Epithelial cell of esophagus (primary cell): Measurements from ENCODE around the gene DNAAF8.

Experiments
- DNase-seq: peaks from one replicate; pipeline ENCODE4 v3.0.0; 2010; ENCODE audit warnings: low read depth
- H3K4me3 ChIP-seq: 2 replicates; pipeline ENCODE4 v1.5.1; 2011; ENCODE audit warnings: mild to moderate bottlenecking, low read length, control low read depth
- TF ChIP-seq, protein P1 (sequence below): IDR thresholded peaks from 2 replicates; pipeline ENCODE4 v1.5.1; 2011; ENCODE audit warnings: low read depth, mild to moderate bottlenecking, low read length, control low read depth, inconsistent platforms; ENCODE audit not compliant: insufficient read depth; ENCODE audit errors: missing control alignments

The DNAAF8 gene

GRCh38 chr16:4790261-4790660, 55.9 kb downstream of the DNAAF8 start:
- no peak overlapping the region for H3K4me3 ChIP-seq
- DNase-seq: no peak
- TF ChIP-seq, protein P1, sequence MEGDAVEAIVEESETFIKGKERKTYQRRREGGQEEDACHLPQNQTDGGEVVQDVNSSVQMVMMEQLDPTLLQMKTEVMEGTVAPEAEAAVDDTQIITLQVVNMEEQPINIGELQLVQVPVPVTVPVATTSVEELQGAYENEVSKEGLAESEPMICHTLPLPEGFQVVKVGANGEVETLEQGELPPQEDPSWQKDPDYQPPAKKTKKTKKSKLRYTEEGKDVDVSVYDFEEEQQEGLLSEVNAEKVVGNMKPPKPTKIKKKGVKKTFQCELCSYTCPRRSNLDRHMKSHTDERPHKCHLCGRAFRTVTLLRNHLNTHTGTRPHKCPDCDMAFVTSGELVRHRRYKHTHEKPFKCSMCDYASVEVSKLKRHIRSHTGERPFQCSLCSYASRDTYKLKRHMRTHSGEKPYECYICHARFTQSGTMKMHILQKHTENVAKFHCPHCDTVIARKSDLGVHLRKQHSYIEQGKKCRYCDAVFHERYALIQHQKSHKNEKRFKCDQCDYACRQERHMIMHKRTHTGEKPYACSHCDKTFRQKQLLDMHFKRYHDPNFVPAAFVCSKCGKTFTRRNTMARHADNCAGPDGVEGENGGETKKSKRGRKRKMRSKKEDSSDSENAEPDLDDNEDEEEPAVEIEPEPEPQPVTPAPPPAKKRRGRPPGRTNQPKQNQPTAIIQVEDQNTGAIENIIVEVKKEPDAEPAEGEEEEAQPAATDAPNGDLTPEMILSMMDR: no peak

GRCh38 chr16:4790871-4791270, 56.5 kb downstream of the DNAAF8 start:
- TF ChIP-seq, protein P1: no peak
- no peak overlapping the region for H3K4me3 ChIP-seq
- DNase-seq: no peak

DNA sequence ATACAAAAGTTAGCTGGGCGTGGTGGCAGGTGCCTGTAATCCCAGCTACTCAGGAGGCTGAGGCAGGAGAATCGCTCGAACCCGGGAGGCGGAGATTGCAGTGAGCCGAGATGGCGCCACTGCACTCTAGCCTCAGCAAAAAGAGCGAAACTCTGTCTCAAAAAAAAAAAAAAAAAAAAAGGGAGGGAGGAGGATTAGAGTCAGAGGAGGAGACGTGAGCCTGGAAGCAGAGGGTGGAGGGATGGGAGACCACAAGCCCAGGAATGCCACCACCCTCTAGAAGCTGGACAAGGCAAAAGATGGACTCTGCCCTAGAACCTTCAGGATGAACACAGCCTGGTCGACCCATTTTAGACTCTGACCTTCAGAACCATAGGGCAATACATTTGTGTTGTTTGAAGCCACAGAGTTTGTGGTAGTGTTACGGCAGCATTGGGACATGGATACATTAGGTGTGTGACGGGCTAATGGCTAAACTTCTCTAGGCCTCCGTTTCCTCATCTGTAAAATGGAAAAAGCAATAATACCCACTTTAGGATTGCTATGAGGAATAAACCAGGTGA, 58.7 kb downstream of the DNAAF8 start:
- DNase-seq: no peak
- no peak overlapping the region for H3K4me3 ChIP-seq
- TF ChIP-seq, protein P1: no peak

DNA sequence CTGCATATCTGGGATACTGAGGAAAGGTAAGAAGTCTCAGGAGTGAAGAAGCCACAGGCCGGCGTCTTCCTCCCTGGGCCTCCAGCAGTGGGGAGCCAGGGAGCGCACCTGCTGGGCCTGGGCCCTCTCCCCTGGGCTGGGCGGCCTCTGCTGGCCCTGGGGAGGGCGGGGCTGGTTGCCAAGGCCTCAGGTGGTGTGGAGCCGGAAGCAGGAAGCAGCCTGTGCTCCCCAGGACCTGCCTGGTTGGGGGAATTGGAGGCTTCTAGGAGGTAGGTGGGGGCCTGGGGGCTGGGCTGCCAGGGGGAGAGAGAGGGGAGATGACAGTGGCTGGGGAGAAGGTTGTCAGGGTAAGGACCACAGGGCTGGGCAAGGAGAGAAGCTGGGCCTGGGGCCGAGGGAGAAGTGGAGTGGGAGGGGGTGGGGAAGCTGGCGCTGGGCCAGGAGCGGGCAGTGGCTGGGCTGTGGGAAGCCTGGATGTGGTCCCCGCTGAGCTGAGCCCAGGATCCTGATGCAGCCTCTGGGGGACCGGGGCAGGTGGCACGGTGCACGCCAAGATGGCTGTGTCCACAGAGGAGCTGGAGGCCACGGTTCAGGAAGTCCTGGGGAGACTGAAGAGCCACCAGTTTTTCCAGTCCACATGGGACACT, 61.0 kb downstream of the DNAAF8 start, which contains the start of gene SMIM22:
TSS of gene SMIM22 (plus strand) at position 189 of the 647 bp plus-strand sequence. CDS start at position 555, 366 bp downstream.
- H3K4me3 ChIP-seq: peak within 1 kb of the TSS; percentile 11
- TF ChIP-seq, protein P1: no peak
- no peak for DNase-seq

DNA sequence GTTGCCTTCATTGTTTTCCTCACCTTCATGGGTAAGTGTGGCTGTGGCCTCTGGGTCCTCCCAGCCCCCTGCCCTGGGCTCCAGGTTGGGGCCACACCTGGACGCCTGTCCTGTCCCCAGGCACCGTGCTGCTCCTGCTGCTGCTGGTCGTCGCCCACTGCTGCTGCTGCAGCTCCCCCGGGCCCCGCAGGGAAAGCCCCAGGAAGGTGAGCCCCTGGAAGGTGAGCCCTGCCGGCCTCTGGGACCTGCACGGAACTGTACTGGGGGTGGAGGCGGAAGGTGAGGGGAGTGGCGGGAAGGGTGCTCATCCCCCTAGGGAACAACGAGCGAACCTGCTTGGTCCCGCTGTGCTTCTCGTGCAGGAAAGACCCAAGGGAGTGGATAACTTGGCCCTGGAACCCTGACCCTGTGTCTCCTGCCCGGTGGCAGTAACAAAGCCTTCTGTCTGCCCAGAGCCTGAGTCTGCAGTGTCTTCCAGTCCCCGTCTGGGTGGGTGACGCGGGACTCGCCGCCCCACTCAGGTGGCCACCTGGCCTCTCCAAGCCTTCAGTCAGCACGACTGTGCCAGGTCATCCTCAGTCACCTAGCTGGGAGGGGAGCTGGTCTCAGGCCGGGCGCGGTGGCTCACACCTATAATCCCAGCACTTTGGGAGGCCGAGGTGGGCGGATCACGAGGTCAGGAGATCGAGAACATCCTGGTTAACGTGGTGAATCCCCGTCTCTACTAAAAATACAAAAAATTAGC, 61.7 kb downstream of the DNAAF8 start:
- DNase-seq: no peak
- TF ChIP-seq, protein P1: no peak
- H3K4me3 ChIP-seq: peak overlapping the region; percentile 11

DNA sequence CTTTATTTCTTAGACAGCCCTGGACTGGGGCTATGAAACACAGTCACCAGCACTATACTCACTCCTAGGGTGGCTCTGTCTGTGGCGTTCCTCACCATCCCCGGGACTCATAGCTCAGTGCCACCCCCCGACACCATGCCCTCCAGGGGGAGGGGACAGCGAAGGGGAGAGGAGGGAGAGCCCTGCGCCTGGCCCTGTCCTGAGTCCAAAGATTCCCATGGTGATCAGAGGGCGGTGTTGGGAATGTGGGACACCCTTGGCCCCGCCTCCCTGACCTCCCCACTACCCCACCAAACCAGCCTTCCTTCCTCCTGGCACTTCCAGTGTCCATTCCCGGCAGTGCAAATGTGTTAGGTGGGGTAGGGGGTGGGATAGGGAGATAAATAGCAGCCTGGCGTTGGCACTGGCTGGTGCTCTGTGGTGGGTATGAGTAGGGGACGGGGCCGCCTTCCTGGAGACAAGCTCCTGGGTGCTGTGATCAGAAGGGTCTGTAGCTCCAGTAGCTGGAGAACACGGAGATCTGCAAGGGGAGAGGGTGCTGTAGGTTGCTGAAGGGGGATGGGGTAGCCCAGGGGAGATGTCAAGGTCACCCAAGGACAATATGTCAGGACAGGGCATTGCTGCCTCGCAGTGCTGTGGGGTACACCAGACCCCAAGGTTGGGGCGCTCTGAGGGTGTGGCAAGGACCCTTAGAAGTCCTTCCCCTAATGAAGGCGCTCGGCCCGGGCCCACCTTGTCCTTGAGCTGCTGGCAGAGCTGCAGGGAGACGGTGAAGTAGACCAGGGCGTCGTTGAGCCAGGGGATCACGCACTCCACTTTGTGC, 62.9 kb downstream of the DNAAF8 start:
- TF ChIP-seq, protein P1: no peak
- H3K4me3 ChIP-seq: no peak overlapping the region
- no peak for DNase-seq
